Measurements from ENCODE around the gene KCNF1.

The KCNF1 gene

GRCh38 chr2:10951558-10952414 lies 40.1 kb downstream of the KCNF1 start:
- peaks cover 0 to 7% (median 0%) of the 10 kb centered on the region in 3 experiments for H3K27me3 ChIP-seq (ENCODE audit: control insufficient read depth in 3 of 3, insufficient read depth in 3 of 3, low read depth in 1 of 3, low read length in 3 of 3)
- WGBS, 2 donors (ENCODE audit: extremely low coverage in 2 of 2, insufficient read length in 2 of 2, insufficient replicate concordance in 1 of 2), result no CpG with 5 or more reads among the region's 9 CpGs
- no peak overlapping the region for H3K4me2 ChIP-seq (ENCODE audit: insufficient read depth, low read length, poor library complexity, severe bottlenecking)
- no peaks in the 10 kb centered on the region for H3K79me1 ChIP-seq (ENCODE audit: low read depth, low read length)
- no peak overlapping the region for H3K18ac ChIP-seq (ENCODE audit: low read length)
- no peak overlapping the region for H3K27ac ChIP-seq (replicated peaks; ENCODE audit: low read length)
- no peaks in the 10 kb centered on the region for H3K36me3 ChIP-seq (replicated peaks in 1 of 2; ENCODE audit: control insufficient read depth in 2 of 2, insufficient read depth in 2 of 2, low read length in 2 of 2)
- no peak overlapping the region for H3K4me3 ChIP-seq (ENCODE audit: low read length in 2 of 2)
- H3K9ac ChIP-seq (ENCODE audit: low read depth, low read length, poor library complexity), result no peak overlapping the region
- H3K23ac ChIP-seq (ENCODE audit: low read depth, low read length, poor library complexity), result no peak overlapping the region
- no peak overlapping the region for H4K8ac ChIP-seq (ENCODE audit: low read depth, low read length)
- H3K14ac ChIP-seq (ENCODE audit: low read length), result no peak overlapping the region
- H2AFZ ChIP-seq (ENCODE audit: low read length), result no peak overlapping the region
- H3K9me3 ChIP-seq (replicated peaks in 1 of 2; ENCODE audit: control insufficient read depth in 2 of 2, insufficient read depth in 1 of 2, low read depth in 1 of 2, low read length in 2 of 2), result peaks cover 0 to 2% of the 10 kb centered on the region in 2 donors
- H4K91ac ChIP-seq (ENCODE audit: low read depth, low read length, poor library complexity), result no peak overlapping the region
- no peak overlapping the region for H2BK5ac ChIP-seq (ENCODE audit: low read length)
- no peak for DNase-seq (ENCODE audit: low spot score)
- H2BK15ac ChIP-seq (ENCODE audit: low read length), result no peak overlapping the region
- no peak overlapping the region for H2BK120ac ChIP-seq (ENCODE audit: low read depth, low read length)
- H3K4ac ChIP-seq (ENCODE audit: low read length), result no peak overlapping the region
- no peak overlapping the region for H2BK12ac ChIP-seq (ENCODE audit: low read length)
- no peak overlapping the region for H2AK5ac ChIP-seq (ENCODE audit: low read depth, low read length)
- H3K4me1 ChIP-seq (ENCODE audit: control insufficient read depth in 2 of 2, insufficient read depth in 1 of 2, low read depth in 1 of 2, low read length in 2 of 2), result peaks cover 0 to 5% of the 10 kb centered on the region in 2 donors

GRCh38 chr2:10954416-10954815 lies 42.7 kb downstream of the KCNF1 start:
- H2BK120ac ChIP-seq (ENCODE audit: low read depth, low read length), result no peak overlapping the region
- H2BK15ac ChIP-seq (ENCODE audit: low read length), result no peak overlapping the region
- H3K23ac ChIP-seq (ENCODE audit: low read depth, low read length, poor library complexity), result no peak overlapping the region
- no peak overlapping the region for H2AFZ ChIP-seq (ENCODE audit: low read length)
- no peaks in the 10 kb centered on the region for H3K79me1 ChIP-seq (ENCODE audit: low read depth, low read length)
- no peak overlapping the region for H3K27ac ChIP-seq (replicated peaks; ENCODE audit: low read length)
- no peak overlapping the region for H2BK12ac ChIP-seq (ENCODE audit: low read length)
- no peak overlapping the region for H3K14ac ChIP-seq (ENCODE audit: low read length)
- H4K8ac ChIP-seq (ENCODE audit: low read depth, low read length), result no peak overlapping the region
- no peak overlapping the region for H3K9ac ChIP-seq (ENCODE audit: low read depth, low read length, poor library complexity)
- H4K91ac ChIP-seq (ENCODE audit: low read depth, low read length, poor library complexity), result no peak overlapping the region
- H3K18ac ChIP-seq (ENCODE audit: low read length), result no peak overlapping the region
- H3K4ac ChIP-seq (ENCODE audit: low read length), result no peak overlapping the region
- H3K9me3 ChIP-seq (replicated peaks in 1 of 2; ENCODE audit: control insufficient read depth in 2 of 2, insufficient read depth in 1 of 2, low read depth in 1 of 2, low read length in 2 of 2), result peaks cover 0 to 2% of the 10 kb centered on the region in 2 donors
- H2AK5ac ChIP-seq (ENCODE audit: low read depth, low read length), result no peak overlapping the region
- H3K36me3 ChIP-seq (replicated peaks in 1 of 2; ENCODE audit: control insufficient read depth in 2 of 2, insufficient read depth in 2 of 2, low read length in 2 of 2), result no peaks in the 10 kb centered on the region
- no peak overlapping the region for H3K4me3 ChIP-seq (ENCODE audit: low read length in 2 of 2)
- no peak overlapping the region for H3K4me2 ChIP-seq (ENCODE audit: insufficient read depth, low read length, poor library complexity, severe bottlenecking)
- H2BK5ac ChIP-seq (ENCODE audit: low read length), result no peak overlapping the region
- WGBS, 2 donors (ENCODE audit: extremely low coverage in 2 of 2, insufficient read length in 2 of 2, insufficient replicate concordance in 1 of 2), result no CpG with 5 or more reads among the region's 2 CpGs
- H3K27me3 ChIP-seq (ENCODE audit: control insufficient read depth in 3 of 3, insufficient read depth in 3 of 3, low read depth in 1 of 3, low read length in 3 of 3), result no peaks in the 10 kb centered on the region
- DNase-seq (ENCODE audit: low spot score), result no peak
- H3K4me1 ChIP-seq (ENCODE audit: control insufficient read depth in 2 of 2, insufficient read depth in 1 of 2, low read depth in 1 of 2, low read length in 2 of 2), result peaks cover 0 to 5% of the 10 kb centered on the region in 2 donors

GRCh38 chr2:10954856-10955818 lies 43.4 kb downstream of the KCNF1 start:
- H3K9ac ChIP-seq (ENCODE audit: low read depth, low read length, poor library complexity), result no peak overlapping the region
- H3K14ac ChIP-seq (ENCODE audit: low read length), result no peak overlapping the region
- H3K4ac ChIP-seq (ENCODE audit: low read length), result no peak overlapping the region
- no peak for DNase-seq (ENCODE audit: low spot score)
- no peak overlapping the region for H3K18ac ChIP-seq (ENCODE audit: low read length)
- H3K4me2 ChIP-seq (ENCODE audit: insufficient read depth, low read length, poor library complexity, severe bottlenecking), result no peak overlapping the region
- H3K9me3 ChIP-seq (replicated peaks in 1 of 2; ENCODE audit: control insufficient read depth in 2 of 2, insufficient read depth in 1 of 2, low read depth in 1 of 2, low read length in 2 of 2), result no peaks in the 10 kb centered on the region
- no peak overlapping the region for H2BK12ac ChIP-seq (ENCODE audit: low read length)
- no peak overlapping the region for H2BK15ac ChIP-seq (ENCODE audit: low read length)
- H3K4me3 ChIP-seq (ENCODE audit: low read length in 2 of 2), result no peak overlapping the region
- no peaks in the 10 kb centered on the region for H3K27me3 ChIP-seq (ENCODE audit: control insufficient read depth in 3 of 3, insufficient read depth in 3 of 3, low read depth in 1 of 3, low read length in 3 of 3)
- WGBS, 2 donors (ENCODE audit: extremely low coverage in 2 of 2, insufficient read length in 2 of 2, insufficient replicate concordance in 1 of 2), result no CpG with 5 or more reads among the region's 12 CpGs
- no peak overlapping the region for H3K27ac ChIP-seq (replicated peaks; ENCODE audit: low read length)
- H4K91ac ChIP-seq (ENCODE audit: low read depth, low read length, poor library complexity), result no peak overlapping the region
- H3K79me1 ChIP-seq (ENCODE audit: low read depth, low read length), result no peaks in the 10 kb centered on the region
- H3K23ac ChIP-seq (ENCODE audit: low read depth, low read length, poor library complexity), result no peak overlapping the region
- H2BK5ac ChIP-seq (ENCODE audit: low read length), result no peak overlapping the region
- H2AK5ac ChIP-seq (ENCODE audit: low read depth, low read length), result no peak overlapping the region
- no peaks in the 10 kb centered on the region for H3K36me3 ChIP-seq (replicated peaks in 1 of 2; ENCODE audit: control insufficient read depth in 2 of 2, insufficient read depth in 2 of 2, low read length in 2 of 2)
- H2BK120ac ChIP-seq (ENCODE audit: low read depth, low read length), result no peak overlapping the region
- no peak overlapping the region for H2AFZ ChIP-seq (ENCODE audit: low read length)
- peaks cover 0 to 5% of the 10 kb centered on the region in 2 donors for H3K4me1 ChIP-seq (ENCODE audit: control insufficient read depth in 2 of 2, insufficient read depth in 1 of 2, low read depth in 1 of 2, low read length in 2 of 2)
- H4K8ac ChIP-seq (ENCODE audit: low read depth, low read length), result no peak overlapping the region
